ENCODE data around the gene VKORC1. TPM values are rescaled to one million over a fixed set of nuclear protein-coding genes. Genes with fewer than 3 reads are reported as not detected.
"Not testable (repeated sequence)": the region's sequence is repeated elsewhere in the genome, so short reads cannot be mapped to it uniquely, and the experiment has no call there.

VKORC1 gene
- polyA plus RNA-seq (ENCODE audit: insufficient read length): 58.1 TPM
- long read RNA-seq, donor 1, transcript VKORC1-207 (2 exons, 461 nt): minor isoform, 29 of 138 reads
- long read RNA-seq, donor 1, transcript VKORC1-205 (3 exons, 1,012 nt): major isoform, 74 of 138 reads
- long read RNA-seq, donor 1, transcript VKORC1-203 (2 exons, 901 nt): minor isoform, 11 of 138 reads
- long read RNA-seq, donor 1, partial matches to known transcripts: 23 of 138 reads
- long read RNA-seq, donor 1, other reads (novel, unspliced or antisense): 0 of 138 reads
- long read RNA-seq, donor 2, transcript VKORC1-207 (2 exons, 461 nt): minor isoform, 40 of 127 reads
- long read RNA-seq, donor 2, transcript VKORC1-205 (3 exons, 1,012 nt): major isoform, 53 of 127 reads
- long read RNA-seq, donor 2, transcript VKORC1-203 (2 exons, 901 nt): minor isoform, 12 of 127 reads
- long read RNA-seq, donor 2, partial matches to known transcripts: 22 of 127 reads
- long read RNA-seq, donor 2, other reads (novel, unspliced or antisense): 0 of 127 reads
- long read RNA-seq, donor 3, transcript VKORC1-205 (3 exons, 1,012 nt): major isoform, 42 of 90 reads
- long read RNA-seq, donor 3, transcript VKORC1-207 (2 exons, 461 nt): minor isoform, 27 of 90 reads
- long read RNA-seq, donor 3, partial matches to known transcripts: 17 of 90 reads
- long read RNA-seq, donor 3, other reads (novel, unspliced or antisense): 0 of 90 reads
- long read RNA-seq, donor 4, transcript VKORC1-203 (2 exons, 901 nt): major isoform, 6 of 14 reads
- long read RNA-seq, donor 4, partial matches to known transcripts: 0 of 14 reads
- long read RNA-seq, donor 4, other reads (novel, unspliced or antisense): 0 of 14 reads
- long read RNA-seq, donor 5, transcript VKORC1-207 (2 exons, 461 nt): minor isoform, 60 of 170 reads
- long read RNA-seq, donor 5, transcript VKORC1-203 (2 exons, 901 nt): minor isoform, 16 of 170 reads
- long read RNA-seq, donor 5, transcript VKORC1-205 (3 exons, 1,012 nt): major isoform, 91 of 170 reads
- long read RNA-seq, donor 5, partial matches to known transcripts: 0 of 170 reads
- long read RNA-seq, donor 5, other reads (novel, unspliced or antisense): 0 of 170 reads
- long read RNA-seq, donor 6, transcript VKORC1-203 (2 exons, 901 nt): minor isoform, 17 of 119 reads
- long read RNA-seq, donor 6, transcript VKORC1-205 (3 exons, 1,012 nt): major isoform, 70 of 119 reads
- long read RNA-seq, donor 6, transcript VKORC1-207 (2 exons, 461 nt): minor isoform, 30 of 119 reads
- long read RNA-seq, donor 6, partial matches to known transcripts: 0 of 119 reads
- long read RNA-seq, donor 6, other reads (novel, unspliced or antisense): 0 of 119 reads
- long read RNA-seq, donor 7, transcript VKORC1-205 (3 exons, 1,012 nt): major isoform, 68 of 125 reads
- long read RNA-seq, donor 7, transcript VKORC1-207 (2 exons, 461 nt): minor isoform, 46 of 125 reads
- long read RNA-seq, donor 7, transcript VKORC1-203 (2 exons, 901 nt): minor isoform, 9 of 125 reads
- long read RNA-seq, donor 7, partial matches to known transcripts: 0 of 125 reads
- long read RNA-seq, donor 7, other reads (novel, unspliced or antisense): 0 of 125 reads
- long read RNA-seq, donor 8, transcript VKORC1-205 (3 exons, 1,012 nt): minor isoform, 18 of 46 reads
- long read RNA-seq, donor 8, transcript VKORC1-207 (2 exons, 461 nt): major isoform, 19 of 46 reads
- long read RNA-seq, donor 8, partial matches to known transcripts: 5 of 46 reads
- long read RNA-seq, donor 8, other reads (novel, unspliced or antisense): 0 of 46 reads

DNA sequence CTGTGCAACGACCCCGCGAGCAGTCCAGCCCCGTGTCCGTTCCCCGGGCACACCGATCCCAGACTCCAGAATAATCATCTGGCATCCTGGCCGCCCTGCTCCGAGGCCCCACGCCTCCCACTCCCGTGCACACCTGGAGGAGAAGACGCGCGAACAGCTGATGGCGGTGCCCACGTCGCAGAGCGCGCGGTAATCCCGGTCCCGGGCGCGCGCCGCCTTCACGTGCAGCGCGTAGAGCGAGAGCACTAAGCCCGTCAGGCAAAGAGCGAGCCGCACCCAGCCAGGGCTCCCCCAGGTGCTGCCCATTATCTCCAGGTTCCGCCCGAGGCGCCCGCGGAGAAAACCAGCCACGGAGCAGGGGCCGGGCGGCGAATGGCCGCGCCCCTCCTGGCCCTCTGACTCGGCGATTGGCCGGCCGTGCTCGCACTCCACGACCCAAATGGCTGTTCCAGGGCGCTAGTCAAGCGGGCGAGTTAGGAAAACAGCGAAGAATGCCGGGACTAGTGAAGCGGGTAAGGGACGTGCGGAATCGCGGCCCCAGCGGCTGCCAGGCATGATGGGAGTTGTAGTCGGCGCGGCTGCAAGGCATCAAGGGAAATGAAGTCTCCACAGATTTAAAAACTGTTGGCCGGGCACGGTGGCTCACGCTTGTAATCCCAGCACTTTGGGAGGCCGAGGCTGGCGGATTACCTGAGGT lies at the start of gene VKORC1:
TSS of gene VKORC1 (minus strand) at position 374 of the 697 bp plus-strand sequence. CDS start at position 306, 68 bp downstream.
- DNase-seq: peak; percentile 91

DNA sequence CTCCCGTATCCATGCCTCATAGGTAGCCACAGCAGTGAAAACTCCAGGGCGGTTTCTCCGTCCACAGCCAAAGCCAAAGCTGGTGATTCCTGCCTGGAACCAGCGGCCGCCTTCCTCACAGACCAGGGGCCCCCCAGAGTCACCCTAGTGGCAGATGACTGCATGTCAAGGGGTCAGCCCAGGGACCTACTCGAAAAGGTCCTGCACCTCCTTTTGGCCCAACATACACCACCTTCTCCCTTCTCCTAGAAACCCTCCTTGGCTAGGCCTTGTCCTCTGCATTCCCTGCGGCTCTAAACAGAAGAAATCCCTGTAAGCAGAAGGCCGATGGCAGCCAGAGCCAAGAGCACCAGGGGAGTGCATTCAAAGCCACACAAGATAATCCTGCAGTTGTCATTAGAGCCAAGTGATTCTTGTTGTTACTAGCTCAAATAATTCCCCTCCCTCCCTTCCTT lies 49.1 kb upstream of the VKORC1 start:
- DNase-seq: no peak

DNA sequence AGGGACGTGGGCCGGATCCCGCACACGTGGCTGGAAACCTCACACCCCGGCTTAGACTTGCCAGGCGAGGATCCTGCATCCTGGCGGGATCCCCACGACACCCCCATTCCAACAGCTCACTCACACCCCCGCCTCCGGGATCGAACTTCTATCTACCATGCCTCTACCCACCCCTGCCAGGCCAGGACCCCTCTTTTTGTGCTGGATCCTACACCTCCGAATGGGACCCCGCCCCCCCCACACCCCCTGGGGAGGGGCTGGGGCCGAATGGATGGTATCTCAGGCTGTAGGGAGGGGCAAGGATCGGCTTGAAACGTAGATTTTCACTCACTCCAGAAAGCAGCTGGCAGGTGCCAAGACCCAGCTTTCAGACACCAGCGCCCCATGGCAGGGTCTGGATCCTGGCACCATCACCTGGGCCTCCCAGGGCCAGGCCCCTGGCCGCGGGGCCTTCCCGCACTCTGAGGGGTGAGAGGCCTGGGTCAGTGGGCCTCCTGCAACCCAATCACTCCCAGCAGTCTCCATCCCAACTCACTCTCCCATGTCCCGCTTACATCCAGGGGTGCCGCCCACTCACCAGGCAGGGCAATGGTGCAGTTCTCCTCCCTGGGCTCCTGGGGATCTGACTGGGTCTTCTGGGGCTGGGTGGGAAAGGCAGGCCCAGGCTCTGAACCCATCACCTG lies 48.6 kb upstream of the VKORC1 start:
- DNase-seq: no peak

DNA sequence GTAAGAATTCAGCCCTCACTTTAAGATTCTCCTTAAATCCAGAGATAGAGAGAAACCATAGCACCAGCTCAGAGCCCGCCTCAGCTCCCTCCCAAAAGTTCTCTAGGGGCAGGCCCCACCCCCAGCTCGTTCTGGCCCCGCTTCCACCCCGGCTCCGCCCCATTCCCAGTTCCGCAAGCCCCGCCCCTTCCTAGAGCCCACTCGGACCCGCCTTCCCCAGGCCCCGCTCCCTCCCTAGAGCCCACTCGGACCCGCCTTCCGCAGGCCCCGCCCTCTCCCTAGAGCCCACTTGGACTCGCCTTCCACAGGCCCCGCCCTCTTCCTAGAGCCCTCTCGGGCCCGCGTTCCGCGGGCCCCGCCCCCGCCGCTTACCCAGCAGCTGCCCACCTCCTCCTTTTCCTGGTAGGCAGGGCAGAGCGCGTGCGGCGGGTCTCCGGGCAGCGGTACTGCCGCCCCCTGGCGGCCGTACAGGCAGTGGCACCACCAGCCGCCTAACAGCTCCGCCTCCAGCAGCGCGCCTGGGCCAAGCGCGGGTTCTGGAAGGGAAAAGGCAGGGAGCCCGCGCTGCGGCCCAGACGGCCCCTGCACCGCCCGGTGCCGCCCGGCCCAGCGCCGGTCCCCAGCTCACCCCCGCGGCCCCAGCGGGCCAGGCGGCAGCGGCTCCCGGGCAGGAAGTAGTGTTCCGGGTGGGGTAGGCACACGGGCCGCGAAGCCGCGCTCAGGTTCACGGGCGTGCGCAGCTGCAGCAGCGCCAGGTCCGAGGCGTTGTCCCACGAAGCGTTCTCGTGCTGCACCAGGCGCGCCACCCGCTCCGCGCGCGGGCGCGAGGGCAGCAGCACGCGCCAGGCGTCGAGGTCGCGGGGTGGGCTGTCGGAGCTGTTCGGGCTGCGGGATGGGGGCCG lies 47.8 kb upstream of the VKORC1 start:
- DNase-seq: peak; percentile 99

DNA sequence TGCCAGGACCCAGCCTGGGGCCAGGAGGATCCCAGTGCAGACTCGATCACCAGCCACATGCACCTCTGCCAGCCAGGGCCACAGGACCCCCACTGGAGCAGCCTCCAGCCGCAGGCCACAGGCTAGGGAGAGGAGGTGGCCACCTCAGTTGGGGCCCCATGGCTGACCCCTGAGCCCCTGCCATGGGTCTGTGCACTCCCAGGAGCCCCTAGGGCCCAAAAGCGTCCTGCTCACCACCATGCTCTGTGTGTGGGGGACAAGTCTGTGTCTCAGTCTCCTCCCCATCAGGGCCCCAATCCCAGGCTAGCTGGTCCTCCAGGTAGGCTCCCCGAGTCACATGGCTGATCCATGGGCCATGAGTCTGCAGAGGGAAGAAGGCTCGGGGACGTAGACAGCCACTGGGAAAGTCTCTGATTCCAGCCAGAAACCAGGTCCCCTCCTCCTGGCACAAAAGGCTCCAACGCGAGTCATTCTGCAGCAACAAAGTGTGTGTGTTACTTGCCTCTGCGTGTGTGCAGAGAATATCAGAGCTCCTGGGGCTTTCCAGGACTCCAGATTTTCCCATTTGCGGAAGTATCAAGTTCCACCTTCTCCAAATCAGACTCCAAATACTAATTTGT lies 47.0 kb upstream of the VKORC1 start:
- no peak for DNase-seq

DNA sequence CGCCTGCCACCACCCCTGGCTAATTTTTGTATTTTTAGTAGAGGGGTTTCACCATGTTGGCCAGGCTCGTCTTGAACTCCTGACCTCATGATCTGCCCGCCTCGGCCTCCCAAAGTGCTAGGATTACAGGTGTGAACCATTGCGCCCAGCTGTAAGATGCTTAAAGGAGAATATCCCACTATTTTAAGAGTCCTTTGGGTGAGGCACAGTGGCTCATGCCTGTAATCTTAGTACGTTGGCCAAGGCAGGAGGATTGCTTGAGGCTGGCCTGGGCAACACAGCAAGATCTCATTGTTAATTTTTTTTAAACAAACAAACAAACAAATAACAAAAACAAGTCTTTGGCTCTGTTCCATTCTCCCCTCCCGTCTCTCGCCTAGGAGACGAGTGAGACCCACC lies 46.5 kb upstream of the VKORC1 start:
- DNase-seq: not testable (repeated sequence)

DNA sequence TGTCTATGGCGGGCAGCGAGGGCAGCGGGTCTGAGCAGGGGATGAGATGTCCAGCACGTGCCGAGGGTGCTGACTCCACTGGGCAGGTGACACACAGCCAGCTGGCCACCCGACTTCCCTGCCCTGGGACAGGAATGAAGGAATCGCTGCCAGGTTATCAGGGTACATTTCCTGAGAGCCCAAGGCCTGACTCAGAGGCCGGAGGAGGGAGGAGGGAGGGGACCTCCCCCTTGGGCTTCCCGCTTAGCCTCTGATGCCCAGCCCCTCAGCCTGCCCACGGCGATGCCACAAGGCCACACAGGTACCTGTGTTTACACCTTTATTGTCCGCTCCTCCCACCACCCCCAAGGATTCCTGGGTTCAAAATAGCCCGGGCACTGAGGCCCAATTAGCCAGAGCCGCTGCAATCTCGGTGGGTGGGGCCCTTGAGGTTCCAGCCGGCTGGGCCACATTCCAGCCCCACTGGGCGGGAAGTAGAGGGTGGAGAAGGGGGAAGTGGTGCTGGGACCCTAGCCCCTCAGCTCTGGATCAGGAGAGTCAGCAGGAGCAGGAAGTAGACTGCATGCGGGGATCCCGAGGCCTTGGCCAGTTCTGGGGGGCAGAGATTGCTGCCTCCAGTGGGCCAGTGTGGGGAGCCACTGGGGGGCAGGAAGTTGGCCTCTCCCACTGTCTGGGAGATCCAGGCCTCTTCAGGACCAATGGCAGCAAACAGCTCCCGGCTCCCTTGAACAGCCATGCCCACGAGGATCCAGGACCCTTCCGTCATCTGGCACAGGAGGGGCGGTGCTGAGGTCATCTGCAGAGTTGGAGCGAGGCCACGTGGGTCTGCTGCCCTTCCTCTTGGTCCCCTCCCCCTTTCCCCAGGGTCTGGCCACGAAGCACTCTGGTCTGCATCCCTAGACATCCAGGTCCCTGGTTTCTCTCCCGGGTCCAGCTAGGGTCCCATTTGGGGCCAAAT lies 44.3 kb upstream of the VKORC1 start:
- DNase-seq: no peak

DNA sequence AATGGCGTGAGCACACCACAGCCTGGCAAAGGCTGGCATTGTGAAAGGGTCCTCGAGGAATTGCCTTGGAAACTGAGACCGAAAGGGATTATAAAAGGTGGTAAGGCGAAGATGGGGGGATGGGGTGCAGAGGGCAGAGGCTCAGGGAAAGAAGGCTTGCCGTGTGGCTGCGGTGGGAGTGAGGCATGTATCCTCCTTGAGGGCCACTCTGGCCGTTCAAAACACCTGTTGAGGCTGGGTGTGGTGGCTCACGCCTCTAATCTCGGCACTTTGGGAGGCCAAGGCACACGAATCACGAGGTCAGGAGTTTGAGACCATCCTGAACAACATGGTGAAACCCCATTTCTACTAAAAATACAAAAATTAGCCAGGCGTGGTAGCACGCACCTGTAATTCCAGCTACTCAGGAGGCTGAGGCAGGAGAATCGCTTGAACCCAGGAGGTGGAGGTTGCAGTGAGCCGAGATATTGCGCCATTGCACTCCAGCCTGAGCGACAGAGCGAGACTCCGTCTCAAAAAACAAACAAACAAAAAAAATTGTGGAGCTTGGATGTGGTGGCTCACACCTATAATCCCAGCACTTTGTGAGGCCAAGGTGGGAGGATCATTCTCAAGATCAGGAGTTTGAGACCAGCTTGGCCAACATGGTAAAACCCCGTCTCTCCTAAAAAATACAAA lies 42.4 kb upstream of the VKORC1 start:
- DNase-seq: not testable (repeated sequence)

DNA sequence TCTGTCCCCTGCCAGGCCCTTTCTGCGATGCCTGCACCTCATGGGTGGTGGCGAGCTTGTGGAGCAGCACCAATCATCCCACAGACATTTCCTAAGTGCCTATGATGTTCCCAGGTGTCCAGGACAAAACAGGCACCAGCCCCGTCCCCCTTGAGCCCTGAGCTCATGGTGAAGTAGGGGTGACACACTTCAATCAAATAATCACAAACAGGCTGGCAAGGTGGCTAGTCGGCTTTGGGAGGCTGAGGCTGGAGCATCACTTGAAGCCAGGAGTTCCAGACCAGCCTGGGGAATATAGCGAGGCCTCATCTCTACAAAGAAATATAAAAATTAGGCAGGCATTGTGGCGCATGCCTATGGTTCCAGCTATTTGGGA lies 41.7 kb upstream of the VKORC1 start:
- no peak for DNase-seq

DNA sequence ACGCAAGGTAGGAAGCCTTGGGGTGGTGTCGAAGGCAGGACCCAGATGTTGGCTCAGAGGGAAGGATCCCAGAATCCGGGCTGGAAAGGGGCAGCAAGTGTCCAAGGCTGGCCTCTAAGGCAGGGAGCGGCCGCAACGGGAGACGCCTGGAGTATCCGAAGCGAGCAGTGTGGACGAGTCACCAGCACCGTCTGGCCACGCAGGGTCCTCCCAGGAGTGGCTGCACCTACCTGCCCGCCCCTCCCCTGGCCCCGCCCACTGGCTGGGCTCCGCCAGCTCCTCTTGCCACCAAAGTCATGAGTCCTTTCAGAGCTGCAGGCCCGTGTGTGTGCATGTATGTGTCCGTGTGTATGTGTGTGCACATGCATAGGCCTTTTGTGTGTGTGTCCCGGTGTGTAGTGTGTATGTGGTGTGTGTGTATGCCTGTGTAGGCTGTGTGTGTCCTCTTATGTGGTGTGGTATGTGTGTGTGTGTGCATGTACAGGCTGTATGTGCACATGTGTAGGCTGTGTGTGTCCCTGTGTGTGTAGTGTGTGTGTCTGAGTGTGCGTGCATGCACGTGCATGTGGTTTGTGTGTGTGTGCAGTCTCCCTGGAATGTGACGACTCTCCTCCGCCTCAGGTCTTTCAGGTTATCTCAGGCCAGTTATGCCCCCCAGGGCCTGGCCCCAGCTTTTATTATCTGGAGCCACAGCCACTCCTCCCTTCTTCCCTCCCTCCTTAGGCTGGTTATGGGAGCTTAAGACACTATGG lies 41.1 kb upstream of the VKORC1 start, which contains the start of gene PRSS8:
TSS of gene PRSS8 (minus strand) at position 193 of the 752 bp plus-strand sequence. CDS start 229 bp downstream, outside the sequence.
- DNase-seq: no peak

DNA sequence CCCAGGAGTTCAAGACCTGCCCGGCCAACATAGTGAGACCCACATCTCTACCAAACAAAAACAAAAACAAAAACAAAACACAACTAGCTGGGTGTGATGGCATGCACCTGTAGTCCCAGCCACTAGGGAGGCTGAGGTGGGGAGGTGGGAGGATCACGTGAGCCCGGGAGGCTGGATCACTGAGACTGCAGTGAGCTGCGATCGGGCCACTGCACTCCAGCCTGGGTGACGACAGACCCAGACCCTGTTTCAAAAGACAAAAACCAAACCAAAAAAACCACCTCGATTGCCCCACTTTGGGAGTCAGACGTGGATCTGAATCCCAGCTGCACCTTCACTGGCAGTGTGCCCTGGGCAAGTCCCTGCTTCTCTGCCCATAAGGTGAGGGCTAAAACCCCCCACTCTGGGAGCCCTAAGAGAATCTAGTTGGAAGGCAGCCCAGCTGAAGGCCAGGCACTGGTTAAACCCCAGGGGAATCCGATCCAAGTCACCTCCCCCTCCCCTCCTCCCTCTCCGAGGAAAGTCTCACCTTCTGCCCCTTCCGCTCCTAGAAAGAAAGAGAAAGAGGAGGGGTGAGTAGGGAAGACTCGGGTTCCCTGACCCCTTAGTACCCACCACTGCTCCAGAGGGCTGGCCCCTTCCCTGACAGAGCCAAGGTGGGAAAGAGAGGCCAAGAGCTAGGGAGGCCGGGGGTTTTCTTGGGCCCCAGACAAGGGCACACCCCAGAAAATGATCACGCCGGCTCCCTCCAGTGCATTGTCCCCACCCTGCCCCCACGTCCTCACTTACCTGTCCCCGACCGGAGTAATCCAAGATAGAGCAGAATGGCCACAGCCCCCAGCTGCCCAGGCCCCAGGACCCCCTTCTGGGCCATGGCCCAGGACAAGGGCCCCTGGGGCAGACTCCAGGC lies 40.3 kb upstream of the VKORC1 start:
- no peak for DNase-seq

DNA sequence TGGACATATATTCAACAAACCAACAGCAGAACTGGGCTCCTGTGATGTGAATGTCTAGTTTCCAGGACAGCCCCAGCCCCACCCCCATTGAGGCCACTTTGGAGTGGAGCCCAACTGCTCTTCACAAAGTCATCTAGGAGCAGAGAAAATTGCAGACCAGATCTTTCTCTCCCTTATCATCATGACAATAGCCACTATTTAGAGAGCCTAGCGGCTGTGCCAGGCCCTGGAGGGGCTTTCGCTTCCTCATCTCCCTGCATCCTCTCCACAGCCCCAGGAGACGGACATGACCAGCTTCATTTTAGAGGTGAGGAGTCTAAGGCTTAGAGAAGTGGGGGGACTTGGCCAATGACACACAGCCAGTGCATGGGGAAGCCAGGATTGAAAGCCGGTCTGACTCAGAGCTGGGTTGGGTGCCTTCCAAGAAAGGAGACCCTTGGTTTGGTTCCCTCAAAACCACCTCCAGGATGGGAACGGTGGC lies 39.5 kb upstream of the VKORC1 start:
- DNase-seq: no peak

DNA sequence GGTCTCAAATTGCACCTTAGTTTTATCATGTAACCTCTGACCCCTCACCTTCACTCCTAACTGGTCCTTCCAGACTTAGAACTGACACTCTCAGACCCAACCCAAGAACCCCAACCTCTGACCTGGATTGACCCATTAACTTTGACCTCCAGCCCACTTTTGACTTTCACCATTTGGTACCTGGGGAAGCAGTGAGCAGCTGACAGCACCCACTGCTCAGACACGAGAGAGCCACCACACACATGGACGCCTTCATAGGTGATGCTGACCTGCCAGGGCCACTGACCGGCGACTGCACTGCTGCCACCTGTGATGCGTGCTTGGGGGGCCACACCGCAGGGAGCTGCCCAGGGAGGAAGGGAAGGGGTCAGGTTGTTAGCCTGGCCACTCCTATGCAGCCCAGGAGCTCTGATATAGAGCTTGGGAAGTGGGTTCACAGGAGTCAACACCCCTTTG lies 38.5 kb upstream of the VKORC1 start:
- no peak for DNase-seq

All from left kidney (tissue), 8 donors.